PC-3 (cell line): ENCODE data around the gene CLEC11A. TPM values are rescaled to one million over a fixed set of nuclear protein-coding genes. Genes with fewer than 3 reads are reported as not detected.

ENCODE experiments used
- ATAC-seq: fragments of 200-7000 bp; cut with Tn5 transposase; 2 replicates; pipeline ENCODE4 v1.9.1; 2020; ENCODE audit warnings: mild to moderate bottlenecking, moderate library complexity
- BruUV-seq: library from RNA; stranded (reverse); fragments of 400-500 nt; replicated peaks from 2 replicates; lab custom pipeline; 2021; lab: Mats Ljungman, UMichigan
- CTCF ChIA-PET: fragments of 300-600 bp; sonication (Branson Sonifier 250); formaldehyde crosslinking; loops from one replicate; lab custom pipeline; 2022; ENCODE audit warnings: antibody characterized with exemption; lab: Charles Lee
- POLR2A ChIA-PET: fragments of 300-600 bp; sonication (Branson Sonifier 250); formaldehyde crosslinking; loops from one replicate; lab custom pipeline; 2022; ENCODE audit warnings: antibody characterized with exemption; ENCODE audit not compliant: unreplicated experiment; lab: Charles Lee
- DNase-seq: peaks from one replicate; pipeline ENCODE4 v3.0.0-alpha.2; 2015
- H2AFZ ChIP-seq: fragments of 300-600 bp; sonication (generic); 2 replicates; pipeline ENCODE4 v1.6.0; 2016; ENCODE audit warnings: antibody characterized with exemption, low read length
- H3F3A ChIP-seq: fragments of 300-600 bp; sonication (generic); one replicate; pipeline ENCODE4 v1.6.0; 2017; ENCODE audit warnings: antibody characterized with exemption, low read length, control low read depth, mild to moderate bottlenecking; ENCODE audit not compliant: unreplicated experiment
- H3K27ac ChIP-seq: fragments of 300-600 bp; sonication (generic); 2 replicates; pipeline ENCODE4 v1.5.1; 2016; ENCODE audit warnings: mild to moderate bottlenecking, low read length
- H3K27me3 ChIP-seq: fragments of 300-600 bp; sonication (generic); 2 replicates; pipeline ENCODE4 v1.6.1; 2016; ENCODE audit warnings: low read length, mixed read lengths
- H3K36me3 ChIP-seq: fragments of 300-600 bp; sonication (generic); 2 replicates; pipeline ENCODE4 v1.6.1; 2016; ENCODE audit warnings: low read depth, mixed run types, low read length, mixed read lengths
- H3K4me1 ChIP-seq: fragments of 300-600 bp; sonication (generic); 2 replicates; pipeline ENCODE4 v1.5.1; 2016; ENCODE audit warnings: low read length; ENCODE audit not compliant: insufficient read depth
- H3K4me2 ChIP-seq: fragments of 300-600 bp; sonication (generic); 2 replicates; pipeline ENCODE4 v1.6.0; 2016; ENCODE audit warnings: low read length
- H3K4me3 ChIP-seq: fragments of 300-600 bp; sonication (generic); 2 replicates; pipeline ENCODE4 v1.5.1; 2016; ENCODE audit warnings: mild to moderate bottlenecking, low read length, mixed read lengths
- H3K79me2 ChIP-seq: fragments of 300-600 bp; sonication (generic); 2 replicates; pipeline ENCODE4 v1.6.1; 2017; ENCODE audit warnings: low read length, mixed read lengths
- H3K9ac ChIP-seq: fragments of 300-600 bp; sonication (generic); 2 replicates; pipeline ENCODE4 v1.6.0; 2016; ENCODE audit warnings: mild to moderate bottlenecking, low read length
- H3K9me2 ChIP-seq: fragments of 300-600 bp; sonication (generic); replicated peaks from 2 replicates; pipeline ENCODE4 v1.6.1; 2016; ENCODE audit warnings: mixed run types, low read length, mixed read lengths
- H3K9me3 ChIP-seq: fragments of 300-600 bp; sonication (generic); 2 replicates; pipeline ENCODE4 v1.6.1; 2016; ENCODE audit warnings: low read length, mixed read lengths
- H4K20me1 ChIP-seq: fragments of 300-600 bp; sonication (generic); 2 replicates; pipeline ENCODE4 v1.6.1; 2016; ENCODE audit warnings: low read length, mixed read lengths
- CTCF ChIP-seq: fragments of 300-600 bp; sonication (generic); conservative IDR thresholded peaks from 2 replicates; pipeline ENCODE4 v1.5.1; 2017; ENCODE audit warnings: antibody characterized with exemption, low read depth, mild to moderate bottlenecking, low read length
- EZH2 ChIP-seq: fragments of 300-600 bp; sonication (generic); IDR thresholded peaks from one replicate; pipeline ENCODE4 v1.6.1; 2017; ENCODE audit warnings: antibody characterized with exemption, mild to moderate bottlenecking, low read length; ENCODE audit not compliant: unreplicated experiment
- EZH2phosphoT487 ChIP-seq: fragments of 300-600 bp; sonication (generic); IDR thresholded peaks from 2 replicates; pipeline ENCODE4 v1.6.1; 2018; ENCODE audit warnings: mild to moderate bottlenecking, antibody characterized with exemption, low read length, borderline replicate concordance
- intact Hi-C: fragments of 100-400 bp; cut with micrococcal nuclease; formaldehyde crosslinking; loops from 2 replicates; pipeline ENCODE4 v1.9.0; 2023
- total RNA-seq: library from RNA; depleted of rRNA; stranded (reverse); fragments of >200 nt; gene quantifications from 2 replicates; pipeline ENCODE4 v1.2.3, GENCODE V29; 2014

Gene CLEC11A
- total RNA-seq, 1 experiment from 2014 or later: 2.3 TPM

- Histone ChIP-seq H3K79me2 (peaks cover 11% of the 10 kb centered on the region), H3F3A (no peaks in the 10 kb centered on the region), H3K4me3 (no peak overlapping the region), H4K20me1 (no peaks in the 10 kb centered on the region), H2AFZ (no peak overlapping the region), H3K36me3 (no peaks in the 10 kb centered on the region), H3K9me3 (no peaks in the 10 kb centered on the region), H3K4me2 (no peak overlapping the region), H3K9me2 (no peaks in the 10 kb centered on the region), H3K9ac (no peak overlapping the region), H3K4me1 (peaks cover 13% of the 10 kb centered on the region), H3K27me3 (peaks cover 22% of the 10 kb centered on the region), H3K27ac (no peak overlapping the region)
- ATAC-seq (no peak), DNase-seq (no peak)
- TF ChIP-seq EZH2phosphoT487 (no peak), CTCF (no peak), EZH2 (no peak)
- CTCF ChIA-PET: no interaction called here
- POLR2A ChIA-PET: interaction anchor here (0.6 kb wide), 1 partner anchor 71 kb away, joined by 6 read pairs; no protein-coding TSS in a partner anchor
- intact Hi-C loops: no loop called here
- no TSS peak for BruUV-seq
Measured at GRCh38 chr19:50721441-50722137, 1.6 kb upstream of the CLEC11A start.

GRCh38 chr19:50722201-50723013 lies 757 bp upstream of the CLEC11A start:
- no peaks in the 10 kb centered on the region for H3K9me3 ChIP-seq
- no peaks in the 10 kb centered on the region for H3K36me3 ChIP-seq
- no TSS peak for BruUV-seq
- peaks cover 13% of the 10 kb centered on the region for H3K4me1 ChIP-seq
- DNase-seq: no peak
- H3K27me3 ChIP-seq: peaks cover 17% of the 10 kb centered on the region
- H3F3A ChIP-seq: no peaks in the 10 kb centered on the region
- H4K20me1 ChIP-seq: no peaks in the 10 kb centered on the region
- H3K9me2 ChIP-seq: no peaks in the 10 kb centered on the region
- no peak for ATAC-seq
- H3K9ac ChIP-seq: no peak overlapping the region
- H3K4me2 ChIP-seq: no peak overlapping the region
- CTCF ChIA-PET: no interaction called here
- H2AFZ ChIP-seq: no peak overlapping the region
- H3K79me2 ChIP-seq: peaks cover 11% of the 10 kb centered on the region
- TF ChIP-seq EZH2 (no peak), EZH2phosphoT487 (no peak), CTCF (no peak)
- no peak overlapping the region for H3K27ac ChIP-seq
- H3K4me3 ChIP-seq: no peak overlapping the region
- POLR2A ChIA-PET: no interaction called here
- intact Hi-C loops: no loop called here
